Measurements from ENCODE around the gene ASMTL. TPM values are rescaled to one million over a fixed set of nuclear protein-coding genes. Genes with fewer than 3 reads are reported as not detected.
"Not testable (repeated sequence)": the region's sequence is repeated elsewhere in the genome, so short reads cannot be mapped to it uniquely, and the experiment has no call there.

The ASMTL gene
- total RNA-seq, 2 donors from 2014 or later: 84.8 to 94.2 TPM

DNA sequence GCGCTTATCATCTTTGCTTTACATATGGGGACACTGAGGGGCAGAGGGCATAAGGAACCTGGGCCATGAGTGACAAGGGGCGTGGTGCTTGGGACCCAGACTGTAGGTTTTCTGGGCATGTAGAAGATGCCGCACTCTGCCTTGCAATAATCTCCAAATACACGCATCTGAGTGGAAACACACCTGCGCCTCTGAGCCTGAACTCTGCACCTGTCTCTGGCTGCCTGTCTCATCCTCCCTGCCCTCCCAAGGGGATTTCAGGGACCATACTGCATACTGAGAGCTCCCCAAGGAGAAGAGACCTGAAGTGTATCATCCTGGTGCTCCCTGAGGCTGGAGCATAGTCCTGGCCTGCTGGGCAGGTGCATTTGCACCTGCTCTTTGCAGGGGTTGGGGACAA is 34.7 kb upstream of the ASMTL start:
- Mint-ChIP-seq H3K9me3 (peaks cover 6% of the 10 kb centered on the region), H3K36me3 (peaks cover 15% of the 10 kb centered on the region), H3K27ac (peak overlapping the region; percentile 56 to 63), H3K4me3 (no peak overlapping the region), H3K27me3 (no peaks in the 10 kb centered on the region), H3K4me1 (ENCODE audit: low read depth in 2 of 2) (peaks cover 39 to 44% of the 10 kb centered on the region in 2 donors)
- no peak for DNase-seq (ENCODE audit: low spot score)
- ATAC-seq: no peak

- peaks cover 40 to 44% of the 10 kb centered on the region in 2 donors for H3K4me1 Mint-ChIP-seq (ENCODE audit: low read depth in 2 of 2)
- peaks cover 15% of the 10 kb centered on the region for H3K36me3 Mint-ChIP-seq
- peaks cover 6% of the 10 kb centered on the region for H3K9me3 Mint-ChIP-seq
- DNase-seq (ENCODE audit: low spot score) (no peak), ATAC-seq (no peak)
- no peak overlapping the region for H3K4me3 Mint-ChIP-seq
- peak overlapping the region; percentile 56 to 63 for H3K27ac Mint-ChIP-seq
- H3K27me3 Mint-ChIP-seq: no peaks in the 10 kb centered on the region
These were observed 34.1 kb upstream of the ASMTL start for GRCh38 chrX:1486749-1487361.

DNA sequence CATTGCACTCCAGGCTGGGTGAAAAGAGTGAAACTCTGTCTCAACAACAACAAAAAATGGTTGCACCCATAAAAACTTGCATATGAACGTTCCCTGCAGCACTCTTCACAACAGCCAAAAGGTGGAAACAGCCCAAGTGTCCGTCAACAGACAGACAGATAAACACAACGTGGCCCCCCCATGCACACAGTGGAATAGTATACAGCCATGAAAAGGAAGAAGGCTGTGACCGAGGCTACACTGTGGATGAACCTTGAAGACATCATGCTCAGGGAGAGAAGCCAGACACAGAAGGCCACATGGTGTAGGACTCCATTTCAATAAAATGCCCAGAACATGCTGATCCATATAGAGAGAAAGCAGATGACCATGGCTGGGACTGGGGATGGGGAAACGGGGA is 33.5 kb upstream of the ASMTL start:
- peaks cover under 1% of the 10 kb centered on the region for H3K9me3 Mint-ChIP-seq
- ATAC-seq (no peak), DNase-seq (ENCODE audit: low spot score) (no peak)
- H3K27me3 Mint-ChIP-seq: no peaks in the 10 kb centered on the region
- peaks cover 9% of the 10 kb centered on the region for H3K36me3 Mint-ChIP-seq
- peak overlapping the region in 1 of 2 donors; percentile 63 for H3K27ac Mint-ChIP-seq
- H3K4me3 Mint-ChIP-seq: no peak overlapping the region
- H3K4me1 Mint-ChIP-seq (ENCODE audit: low read depth in 2 of 2): peaks cover 36 to 42% of the 10 kb centered on the region in 2 donors

DNA sequence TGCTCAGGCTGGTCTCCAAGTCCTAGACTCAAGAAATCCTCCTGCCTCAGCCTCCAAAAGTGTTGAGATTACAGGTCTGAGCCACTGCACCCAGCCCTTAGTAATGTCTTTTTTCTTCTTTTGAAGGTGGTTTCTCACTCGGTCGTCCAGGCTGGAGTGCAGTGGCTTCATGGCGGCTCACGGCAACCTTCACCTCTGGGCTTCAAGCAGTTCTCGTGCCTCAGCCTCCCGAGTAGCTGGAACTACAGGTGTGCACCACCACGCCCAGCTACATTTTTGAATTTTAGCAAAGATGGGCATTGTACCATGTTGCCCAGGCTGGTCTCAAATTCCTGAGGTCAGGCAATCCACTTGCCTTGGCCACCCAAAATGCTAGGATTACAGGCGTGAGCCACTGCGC is 32.3 kb upstream of the ASMTL start:
- no peak overlapping the region for H3K4me3 Mint-ChIP-seq
- peaks cover 45 to 50% of the 10 kb centered on the region in 2 donors for H3K4me1 Mint-ChIP-seq (ENCODE audit: low read depth in 2 of 2)
- DNase-seq (ENCODE audit: low spot score): no peak
- peaks cover 8% of the 10 kb centered on the region for H3K36me3 Mint-ChIP-seq
- ATAC-seq: no peak
- no peaks in the 10 kb centered on the region for H3K9me3 Mint-ChIP-seq
- H3K27me3 Mint-ChIP-seq: no peaks in the 10 kb centered on the region
- peak overlapping the region; percentile 97 to 98 for H3K27ac Mint-ChIP-seq

- peaks cover 49 to 54% of the 10 kb centered on the region in 2 donors for H3K4me1 Mint-ChIP-seq (ENCODE audit: low read depth in 2 of 2)
- H3K4me3 Mint-ChIP-seq: peak overlapping the region; percentile 69
- H3K27ac Mint-ChIP-seq: peak overlapping the region; percentile 97 to 98
- no peaks in the 10 kb centered on the region for H3K9me3 Mint-ChIP-seq
- ATAC-seq (no peak), DNase-seq (ENCODE audit: low spot score) (no peak)
- no peaks in the 10 kb centered on the region for H3K27me3 Mint-ChIP-seq
- H3K36me3 Mint-ChIP-seq: peaks cover 8% of the 10 kb centered on the region
These were observed 31.9 kb upstream of the ASMTL start for GRCh38 chrX:1484638-1485019.

DNA sequence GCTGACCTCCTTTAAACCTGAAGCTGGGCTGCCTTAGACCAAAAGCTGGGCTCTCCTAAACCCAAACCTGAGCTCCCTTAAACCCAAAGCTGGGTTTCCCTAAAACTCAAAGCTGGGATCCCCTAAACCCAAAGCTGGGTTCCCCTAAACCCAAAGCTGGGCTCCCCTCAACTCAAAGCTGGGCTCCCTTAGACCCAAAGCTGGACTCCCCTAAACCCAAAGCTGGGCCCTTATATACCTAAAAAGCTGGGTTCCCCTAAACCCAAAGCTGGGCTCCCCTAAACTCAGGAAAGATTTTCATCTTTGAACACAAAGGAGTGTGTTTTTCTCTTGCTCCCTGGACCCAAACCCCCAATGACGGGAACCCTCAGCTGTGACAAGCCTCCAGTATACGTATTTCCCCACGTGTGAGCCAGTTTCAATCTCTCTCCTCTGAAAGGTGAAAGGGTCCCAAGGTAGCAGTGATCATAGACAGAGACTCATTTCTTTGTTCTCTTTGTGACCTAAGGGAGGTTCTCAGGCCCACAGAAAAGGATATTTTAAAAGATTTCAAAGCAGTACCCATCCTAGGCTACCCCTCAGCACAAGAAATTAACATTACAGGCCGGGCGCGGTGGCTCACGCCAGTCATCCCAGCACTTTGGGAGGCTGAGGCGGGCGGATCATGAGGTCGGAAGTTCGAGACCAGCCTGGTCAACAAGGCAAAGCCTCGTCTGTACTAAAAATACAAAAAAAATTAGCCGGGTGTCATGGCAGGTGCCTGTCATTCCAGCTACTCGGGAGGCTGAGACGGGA is 31.3 kb upstream of the ASMTL start:
- DNase-seq (ENCODE audit: low spot score) (no peak), ATAC-seq (no peak)
- H3K27ac Mint-ChIP-seq: peak overlapping the region; percentile 97 to 98
- peaks cover 55 to 60% of the 10 kb centered on the region in 2 donors for H3K4me1 Mint-ChIP-seq (ENCODE audit: low read depth in 2 of 2)
- H3K9me3 Mint-ChIP-seq: peaks cover 2% of the 10 kb centered on the region
- peaks cover 9% of the 10 kb centered on the region for H3K36me3 Mint-ChIP-seq
- no peaks in the 10 kb centered on the region for H3K27me3 Mint-ChIP-seq
- peak overlapping the region; percentile 69 for H3K4me3 Mint-ChIP-seq

DNA sequence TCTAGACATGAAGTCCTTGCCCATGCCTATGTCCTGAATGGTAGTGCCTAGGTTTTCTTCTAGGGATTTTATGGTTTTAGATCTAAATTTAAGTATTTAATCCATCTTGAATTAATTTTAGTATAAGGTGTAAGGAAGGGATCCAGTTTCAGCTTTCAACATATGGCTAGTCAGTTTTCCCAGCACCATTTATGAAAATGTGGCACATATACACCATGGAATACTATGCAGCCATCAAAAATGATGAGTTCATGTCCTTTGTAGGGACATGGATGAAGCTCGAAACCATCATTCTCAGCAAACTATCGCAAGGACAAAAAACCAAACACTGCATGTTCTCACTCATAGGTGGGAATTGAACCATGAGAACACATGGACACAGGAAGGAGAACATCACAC is 29.8 kb upstream of the ASMTL start:
- H3K27me3 Mint-ChIP-seq; H3K9me3 Mint-ChIP-seq; ATAC-seq; DNase-seq (ENCODE audit: low spot score): not testable (repeated sequence)
- H3K36me3 Mint-ChIP-seq: peaks cover 13% of the 10 kb centered on the region
- peak overlapping the region; percentile 86 for H3K4me3 Mint-ChIP-seq
- H3K4me1 Mint-ChIP-seq (ENCODE audit: low read depth in 2 of 2): peaks cover 62 to 69% of the 10 kb centered on the region in 2 donors
- H3K27ac Mint-ChIP-seq: peak overlapping the region; percentile 97 to 98

DNA sequence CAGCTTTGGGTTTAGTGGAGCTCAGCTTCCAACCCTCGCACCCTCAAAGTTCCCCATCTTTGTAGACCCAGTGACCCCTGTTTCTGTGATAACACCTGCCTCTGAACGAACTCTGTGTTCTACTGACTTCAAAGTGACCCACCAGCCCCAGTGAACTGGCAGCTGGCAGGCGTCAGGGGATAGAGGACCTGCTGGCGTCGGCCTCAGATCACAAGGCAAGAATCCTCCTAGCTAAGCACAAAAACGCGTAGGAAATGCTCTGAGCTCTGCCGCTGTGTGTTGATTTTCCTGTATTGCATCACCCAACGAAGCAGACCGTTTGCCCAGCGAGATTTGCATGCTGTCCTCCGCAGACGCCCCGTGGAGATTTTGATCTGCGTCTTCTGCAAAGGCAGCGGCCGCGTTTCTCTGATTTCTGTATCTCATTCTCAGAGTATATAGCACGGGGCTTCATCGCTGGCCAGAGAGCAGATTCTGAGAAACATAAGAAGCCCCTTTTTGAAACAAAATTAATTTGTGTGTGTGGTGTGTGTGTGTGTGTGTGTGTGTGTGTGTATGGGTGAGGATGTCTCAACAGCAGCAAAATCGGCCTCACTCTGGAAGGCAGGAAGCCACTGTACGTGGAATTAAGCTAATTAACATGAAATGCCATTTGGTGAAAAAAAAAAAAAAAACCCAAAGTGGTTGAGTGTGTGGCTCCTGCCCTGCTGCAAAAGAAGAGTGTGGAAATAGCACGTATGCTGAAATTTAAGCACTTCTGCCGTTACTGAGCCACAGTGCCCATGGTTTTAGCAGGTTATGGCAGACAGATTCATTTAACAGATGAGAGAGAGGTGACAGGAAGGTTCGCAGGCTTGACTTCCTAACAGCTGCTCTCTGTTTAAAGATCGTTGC is 29.2 kb upstream of the ASMTL start:
- no peaks in the 10 kb centered on the region for H3K27me3 Mint-ChIP-seq

GRCh38 chrX:1480082-1480785 is 27.5 kb upstream of the ASMTL start:
- ATAC-seq (peak in 1 of 2 donors; percentile 18), DNase-seq (ENCODE audit: low spot score) (no peak)
- Mint-ChIP-seq H3K9me3 (peaks cover 9% of the 10 kb centered on the region), H3K4me3 (peak overlapping the region; percentile 86), H3K4me1 (ENCODE audit: low read depth in 2 of 2) (peaks cover 62 to 74% of the 10 kb centered on the region in 2 donors), H3K27me3 (no peaks in the 10 kb centered on the region), H3K36me3 (peaks cover 17% of the 10 kb centered on the region), H3K27ac (peak overlapping the region; percentile 97 to 98)

More for the DNA sequence above, 29.2 kb upstream of the ASMTL start:
- Mint-ChIP-seq H3K27ac (peak overlapping the region; percentile 97 to 98), H3K36me3 (peaks cover 13% of the 10 kb centered on the region), H3K4me3 (peak overlapping the region; percentile 86), H3K4me1 (ENCODE audit: low read depth in 2 of 2) (peaks cover 62 to 69% of the 10 kb centered on the region in 2 donors), H3K9me3 (peaks cover 6% of the 10 kb centered on the region)
- peak; percentile 87 to 90 for ATAC-seq
- DNase-seq (ENCODE audit: low spot score): peak; percentile 93

GRCh38 chrX:1477801-1478458 is 25.2 kb upstream of the ASMTL start:
- Mint-ChIP-seq H3K36me3 (peaks cover 38% of the 10 kb centered on the region), H3K4me3 (peak overlapping the region; percentile 26), H3K27ac (peak overlapping the region; percentile 97 to 98), H3K4me1 (ENCODE audit: low read depth in 2 of 2) (peaks cover 72 to 82% of the 10 kb centered on the region in 2 donors), H3K27me3 (no peaks in the 10 kb centered on the region), H3K9me3 (peaks cover 26% of the 10 kb centered on the region)
- ATAC-seq (no peak), DNase-seq (ENCODE audit: low spot score) (no peak)

GRCh38 chrX:1477229-1477628 is 24.5 kb upstream of the ASMTL start:
- peaks cover 75 to 83% of the 10 kb centered on the region in 2 donors for H3K4me1 Mint-ChIP-seq (ENCODE audit: low read depth in 2 of 2)
- H3K27me3 Mint-ChIP-seq: no peaks in the 10 kb centered on the region
- no peak overlapping the region for H3K4me3 Mint-ChIP-seq
- no peak for ATAC-seq
- DNase-seq (ENCODE audit: low spot score): no peak
- H3K27ac Mint-ChIP-seq: peak overlapping the region; percentile 97 to 98
- peaks cover 41% of the 10 kb centered on the region for H3K36me3 Mint-ChIP-seq
- H3K9me3 Mint-ChIP-seq: peaks cover 26% of the 10 kb centered on the region

DNA sequence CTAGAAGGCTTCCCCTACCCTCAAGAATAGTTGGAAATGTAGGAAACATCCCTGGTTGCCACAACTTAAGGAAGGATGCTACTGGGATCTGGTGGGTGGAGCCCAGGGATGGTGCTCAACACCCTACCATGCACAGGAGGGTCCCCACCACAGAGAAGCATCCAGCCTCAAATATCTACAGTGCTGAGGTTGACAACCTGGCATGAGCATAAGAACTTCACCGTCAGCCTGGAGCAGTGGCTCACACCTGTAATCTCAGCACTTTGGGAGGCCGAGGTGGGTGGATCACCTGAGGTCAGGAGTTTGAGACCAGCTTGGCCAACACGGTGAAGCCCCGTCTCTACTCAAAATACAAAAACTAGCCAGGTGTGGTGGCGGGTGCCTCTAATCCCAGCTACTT is 24.0 kb upstream of the ASMTL start:
- Mint-ChIP-seq H3K36me3 (peaks cover 47% of the 10 kb centered on the region), H3K4me1 (ENCODE audit: low read depth in 2 of 2) (peaks cover 75 to 83% of the 10 kb centered on the region in 2 donors), H3K27me3 (no peaks in the 10 kb centered on the region), H3K4me3 (no peak overlapping the region), H3K9me3 (peaks cover 26% of the 10 kb centered on the region), H3K27ac (peak overlapping the region; percentile 97 to 98)
- DNase-seq (ENCODE audit: low spot score) (no peak), ATAC-seq (no peak)
